Fibroblast of lung (primary cell): ENCODE data around the gene NUPR1.

Source experiments
- CTCF ChIP-seq, 2 donors: IDR thresholded peaks in 1 of 2; conservative IDR thresholded peaks in 1 of 2; 1 replicate in 1 of 2; 2 replicates in 1 of 2; pipeline ENCODE4 v1.5.1; 2011 to 2012; ENCODE audit warnings: low read length in 2 of 2, control low read depth in 1 of 2, inconsistent platforms in 1 of 2, low read depth in 1 of 2, mild to moderate bottlenecking in 1 of 2
- EZH2 ChIP-seq: IDR thresholded peaks from 2 replicates; pipeline ENCODE4 v1.5.1; 2012; ENCODE audit warnings: low read length, control low read depth, mild to moderate bottlenecking; ENCODE audit errors: missing control alignments

- no peak for TF ChIP-seq CTCF (conservative IDR thresholded peaks at IDR 0.05 in 1 of 2, IDR thresholded peaks at IDR 0.05 in 1 of 2; ENCODE audit: low read depth in 1 of 2, low read length in 2 of 2)
- no peak for TF ChIP-seq EZH2
These were observed 16.1 kb upstream of the NUPR1 start for GRCh38 chr16:28554634-28555423.
